DMS153 treated with DMSO at 0.1 percent for 48 hours (cell line): ENCODE measurements around the gene TMEM18.
"Not testable (repeated sequence)": the region's sequence is repeated elsewhere in the genome, so short reads cannot be mapped to it uniquely, and the experiment has no call there.

Experiments
- DNase-seq: peaks from one replicate; lab custom pipeline; 2025; ENCODE audit not compliant: unreplicated experiment; lab: John Stamatoyannopoulos, UW

Gene TMEM18

GRCh38 chr2:694174-694573, 17.0 kb upstream of the TMEM18 start:
- no peak for DNase-seq

GRCh38 chr2:693606-694005, 16.4 kb upstream of the TMEM18 start:
- DNase-seq: no peak

GRCh38 chr2:692767-693166, 15.6 kb upstream of the TMEM18 start:
- no peak for DNase-seq

GRCh38 chr2:691821-692761, 14.9 kb upstream of the TMEM18 start:
- no peak for DNase-seq

- DNase-seq: no peak
These were observed 13.6 kb upstream of the TMEM18 start for GRCh38 chr2:690799-691198.

- no peak for DNase-seq
These were observed 12.8 kb upstream of the TMEM18 start for GRCh38 chr2:689877-690510.

GRCh38 chr2:689237-689636, 12.0 kb upstream of the TMEM18 start:
- DNase-seq: no peak

GRCh38 chr2:688504-689076, 11.4 kb upstream of the TMEM18 start:
- no peak for DNase-seq

- DNase-seq: no peak
These were observed 8.2 kb upstream of the TMEM18 start for GRCh38 chr2:685421-685820.

- not testable (repeated sequence) for DNase-seq
These were observed 7.7 kb upstream of the TMEM18 start for GRCh38 chr2:684913-685312.

GRCh38 chr2:682226-682625, 5.0 kb upstream of the TMEM18 start:
- no peak for DNase-seq

- no peak for DNase-seq
These were observed 4.1 kb upstream of the TMEM18 start for GRCh38 chr2:681312-681711.

GRCh38 chr2:680496-680895, 3.3 kb upstream of the TMEM18 start:
- no peak for DNase-seq

GRCh38 chr2:678964-679363, 1.8 kb upstream of the TMEM18 start:
- no peak for DNase-seq

GRCh38 chr2:677959-678550, 849 bp upstream of the TMEM18 start:
- DNase-seq: no peak

- DNase-seq: peak; percentile 97
These were observed 555 bp downstream of the TMEM18 start for GRCh38 chr2:676647-677055.

GRCh38 chr2:675982-676646, 1.1 kb downstream of the TMEM18 start:
- DNase-seq: no peak

- no peak for DNase-seq
These were observed 1.7 kb downstream of the TMEM18 start for GRCh38 chr2:675460-675859.

GRCh38 chr2:675051-675450, 2.2 kb downstream of the TMEM18 start:
- no peak for DNase-seq

- no peak for DNase-seq
These were observed 2.8 kb downstream of the TMEM18 start for GRCh38 chr2:674321-674985.
